Panc1 (cell line): ENCODE data around the gene CNIH1.

Source experiments
- POLR2AphosphoS5 ChIP-seq: IDR thresholded peaks from 2 replicates; pipeline ENCODE4 v1.6.1; 2012; ENCODE audit warnings: mild to moderate bottlenecking, low read depth, low read length, moderate library complexity
- SIN3A ChIP-seq: IDR thresholded peaks from 2 replicates; pipeline ENCODE4 v1.6.1; 2012; ENCODE audit warnings: low read depth, mild to moderate bottlenecking, low read length, moderate library complexity, borderline replicate concordance; ENCODE audit not compliant: insufficient read depth
- TCF7L2 ChIP-seq: IDR thresholded peaks from 2 replicates; pipeline ENCODE4 v1.6.1; 2011; ENCODE audit warnings: mild to moderate bottlenecking, low read depth, low read length, inconsistent platforms
- TF ChIP-seq, protein P1 (sequence below): fragments of 450-650 bp; IDR thresholded peaks from 2 replicates; pipeline ENCODE4 v1.5.1; 2017; ENCODE audit warnings: mild to moderate bottlenecking
- TF ChIP-seq, protein P2 (sequence below), 2 experiments: IDR thresholded peaks; 2 replicates each; pipeline ENCODE4 v1.6.1; 2011 to 2012; ENCODE audit warnings: low read depth in 2 of 2, control low read depth in 1 of 2, low read length in 1 of 2, mild to moderate bottlenecking in 1 of 2, moderate library complexity in 1 of 2; ENCODE audit not compliant: insufficient read depth in 1 of 2

DNA sequence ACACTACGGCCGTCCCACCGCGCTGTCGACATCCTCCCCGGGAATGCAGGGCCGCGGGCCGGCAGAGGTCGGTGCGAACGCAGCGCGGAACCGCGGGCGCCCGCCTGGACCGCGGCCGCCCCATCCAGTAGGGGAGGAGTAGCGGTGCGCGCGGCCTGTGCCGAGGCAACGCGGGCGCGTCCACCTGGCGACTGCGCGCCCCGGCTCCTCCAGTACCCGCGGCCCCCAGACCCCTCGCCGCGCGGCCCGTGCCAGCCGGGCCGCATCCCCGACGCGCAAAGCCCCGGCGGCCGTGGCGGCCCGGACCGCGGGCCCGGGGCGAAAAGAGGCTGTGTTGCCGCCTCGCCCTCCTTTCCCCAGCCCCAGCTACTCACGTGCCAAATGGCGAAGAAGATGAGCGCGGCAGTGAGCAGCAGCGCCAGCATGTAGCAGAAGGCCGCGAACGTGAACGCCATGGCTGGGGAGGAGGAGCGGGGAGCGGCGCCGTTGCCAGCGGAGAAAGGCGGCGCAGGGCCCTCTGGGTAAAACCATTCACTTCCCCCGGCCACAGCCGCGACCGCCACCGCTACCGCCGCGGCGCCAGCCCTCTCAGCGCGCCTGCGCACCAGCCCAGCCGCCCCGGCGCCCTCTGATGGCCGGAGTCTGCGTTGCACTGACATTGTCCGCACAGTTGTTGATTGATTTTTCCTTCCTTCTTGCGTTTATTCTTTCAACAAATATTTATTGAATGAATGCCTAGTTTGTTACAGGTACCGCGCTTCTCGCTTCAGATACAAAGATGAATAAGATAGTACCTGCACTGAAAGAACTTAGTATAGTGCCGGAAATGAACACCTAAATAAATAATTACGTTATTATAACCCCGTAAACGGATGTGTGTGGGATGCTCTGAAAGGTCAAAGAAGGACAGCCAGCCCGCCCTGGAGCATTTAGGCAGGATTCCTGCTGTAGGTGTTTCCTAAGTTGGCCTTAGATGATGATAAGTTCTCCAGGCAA lies at the start of gene CNIH1:
- peak; percentile 67 for TF ChIP-seq POLR2AphosphoS5
- TF ChIP-seq, protein P1, sequence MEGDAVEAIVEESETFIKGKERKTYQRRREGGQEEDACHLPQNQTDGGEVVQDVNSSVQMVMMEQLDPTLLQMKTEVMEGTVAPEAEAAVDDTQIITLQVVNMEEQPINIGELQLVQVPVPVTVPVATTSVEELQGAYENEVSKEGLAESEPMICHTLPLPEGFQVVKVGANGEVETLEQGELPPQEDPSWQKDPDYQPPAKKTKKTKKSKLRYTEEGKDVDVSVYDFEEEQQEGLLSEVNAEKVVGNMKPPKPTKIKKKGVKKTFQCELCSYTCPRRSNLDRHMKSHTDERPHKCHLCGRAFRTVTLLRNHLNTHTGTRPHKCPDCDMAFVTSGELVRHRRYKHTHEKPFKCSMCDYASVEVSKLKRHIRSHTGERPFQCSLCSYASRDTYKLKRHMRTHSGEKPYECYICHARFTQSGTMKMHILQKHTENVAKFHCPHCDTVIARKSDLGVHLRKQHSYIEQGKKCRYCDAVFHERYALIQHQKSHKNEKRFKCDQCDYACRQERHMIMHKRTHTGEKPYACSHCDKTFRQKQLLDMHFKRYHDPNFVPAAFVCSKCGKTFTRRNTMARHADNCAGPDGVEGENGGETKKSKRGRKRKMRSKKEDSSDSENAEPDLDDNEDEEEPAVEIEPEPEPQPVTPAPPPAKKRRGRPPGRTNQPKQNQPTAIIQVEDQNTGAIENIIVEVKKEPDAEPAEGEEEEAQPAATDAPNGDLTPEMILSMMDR, result peak; percentile 95
- 0 out of 2 replicates have a peak, but pooled peaks have one; percentile 33 for TF ChIP-seq SIN3A
- TF ChIP-seq, protein P2, sequence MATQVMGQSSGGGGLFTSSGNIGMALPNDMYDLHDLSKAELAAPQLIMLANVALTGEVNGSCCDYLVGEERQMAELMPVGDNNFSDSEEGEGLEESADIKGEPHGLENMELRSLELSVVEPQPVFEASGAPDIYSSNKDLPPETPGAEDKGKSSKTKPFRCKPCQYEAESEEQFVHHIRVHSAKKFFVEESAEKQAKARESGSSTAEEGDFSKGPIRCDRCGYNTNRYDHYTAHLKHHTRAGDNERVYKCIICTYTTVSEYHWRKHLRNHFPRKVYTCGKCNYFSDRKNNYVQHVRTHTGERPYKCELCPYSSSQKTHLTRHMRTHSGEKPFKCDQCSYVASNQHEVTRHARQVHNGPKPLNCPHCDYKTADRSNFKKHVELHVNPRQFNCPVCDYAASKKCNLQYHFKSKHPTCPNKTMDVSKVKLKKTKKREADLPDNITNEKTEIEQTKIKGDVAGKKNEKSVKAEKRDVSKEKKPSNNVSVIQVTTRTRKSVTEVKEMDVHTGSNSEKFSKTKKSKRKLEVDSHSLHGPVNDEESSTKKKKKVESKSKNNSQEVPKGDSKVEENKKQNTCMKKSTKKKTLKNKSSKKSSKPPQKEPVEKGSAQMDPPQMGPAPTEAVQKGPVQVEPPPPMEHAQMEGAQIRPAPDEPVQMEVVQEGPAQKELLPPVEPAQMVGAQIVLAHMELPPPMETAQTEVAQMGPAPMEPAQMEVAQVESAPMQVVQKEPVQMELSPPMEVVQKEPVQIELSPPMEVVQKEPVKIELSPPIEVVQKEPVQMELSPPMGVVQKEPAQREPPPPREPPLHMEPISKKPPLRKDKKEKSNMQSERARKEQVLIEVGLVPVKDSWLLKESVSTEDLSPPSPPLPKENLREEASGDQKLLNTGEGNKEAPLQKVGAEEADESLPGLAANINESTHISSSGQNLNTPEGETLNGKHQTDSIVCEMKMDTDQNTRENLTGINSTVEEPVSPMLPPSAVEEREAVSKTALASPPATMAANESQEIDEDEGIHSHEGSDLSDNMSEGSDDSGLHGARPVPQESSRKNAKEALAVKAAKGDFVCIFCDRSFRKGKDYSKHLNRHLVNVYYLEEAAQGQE (IDR thresholded peaks at IDR 0.05; ENCODE audit: insufficient read depth in 1 of 2, low read depth in 2 of 2, low read length in 1 of 2), result no peak
- TF ChIP-seq TCF7L2, result no peak
